Measurements from ENCODE around the gene GRK5.

GRK5 gene

GRCh38 chr10:119417852-119418251 lies 210.5 kb downstream of the GRK5 start:
- no peaks in the 10 kb centered on the region for H3K36me3 ChIP-seq (replicated peaks; ENCODE audit: insufficient read depth, low read length)
- TF ChIP-seq EZH2phosphoT487 (IDR thresholded peaks at IDR 0.05; ENCODE audit: low read length) (no peak), EZH2 (optimal IDR thresholded peaks at IDR 0.05; ENCODE audit: low read depth, low read length) (no peak)
- TF ChIP-seq, protein P1, sequence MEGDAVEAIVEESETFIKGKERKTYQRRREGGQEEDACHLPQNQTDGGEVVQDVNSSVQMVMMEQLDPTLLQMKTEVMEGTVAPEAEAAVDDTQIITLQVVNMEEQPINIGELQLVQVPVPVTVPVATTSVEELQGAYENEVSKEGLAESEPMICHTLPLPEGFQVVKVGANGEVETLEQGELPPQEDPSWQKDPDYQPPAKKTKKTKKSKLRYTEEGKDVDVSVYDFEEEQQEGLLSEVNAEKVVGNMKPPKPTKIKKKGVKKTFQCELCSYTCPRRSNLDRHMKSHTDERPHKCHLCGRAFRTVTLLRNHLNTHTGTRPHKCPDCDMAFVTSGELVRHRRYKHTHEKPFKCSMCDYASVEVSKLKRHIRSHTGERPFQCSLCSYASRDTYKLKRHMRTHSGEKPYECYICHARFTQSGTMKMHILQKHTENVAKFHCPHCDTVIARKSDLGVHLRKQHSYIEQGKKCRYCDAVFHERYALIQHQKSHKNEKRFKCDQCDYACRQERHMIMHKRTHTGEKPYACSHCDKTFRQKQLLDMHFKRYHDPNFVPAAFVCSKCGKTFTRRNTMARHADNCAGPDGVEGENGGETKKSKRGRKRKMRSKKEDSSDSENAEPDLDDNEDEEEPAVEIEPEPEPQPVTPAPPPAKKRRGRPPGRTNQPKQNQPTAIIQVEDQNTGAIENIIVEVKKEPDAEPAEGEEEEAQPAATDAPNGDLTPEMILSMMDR (IDR thresholded peaks at IDR 0.05; ENCODE audit: low read length) = no peak
- no peak for DNase-seq
- peaks cover 31% of the 10 kb centered on the region for H3K79me2 ChIP-seq (ENCODE audit: low read length)
- no peak overlapping the region for H2AFZ ChIP-seq (ENCODE audit: low read length)
- no peak overlapping the region for H3K9ac ChIP-seq (ENCODE audit: low read length)
- H3F3A ChIP-seq (ENCODE audit: insufficient read depth, low read length) = no peaks in the 10 kb centered on the region
- no peak overlapping the region for H3K4me2 ChIP-seq (ENCODE audit: low read depth, low read length)
- no peak overlapping the region for H3K27ac ChIP-seq (ENCODE audit: low read length)
- no peaks in the 10 kb centered on the region for H3K27me3 ChIP-seq (replicated peaks; ENCODE audit: insufficient read depth, low read length)
- H4K20me1 ChIP-seq (ENCODE audit: insufficient read depth, low read length) = no peaks in the 10 kb centered on the region
- no peaks in the 10 kb centered on the region for H3K9me3 ChIP-seq (replicated peaks; ENCODE audit: insufficient read depth, low read length)
- H3K4me3 ChIP-seq (ENCODE audit: low read length) = no peak overlapping the region
- H3K9me2 ChIP-seq (replicated peaks; ENCODE audit: insufficient read depth, low read length) = no peaks in the 10 kb centered on the region
- no peaks in the 10 kb centered on the region for H3K4me1 ChIP-seq (ENCODE audit: low read length)

DNA sequence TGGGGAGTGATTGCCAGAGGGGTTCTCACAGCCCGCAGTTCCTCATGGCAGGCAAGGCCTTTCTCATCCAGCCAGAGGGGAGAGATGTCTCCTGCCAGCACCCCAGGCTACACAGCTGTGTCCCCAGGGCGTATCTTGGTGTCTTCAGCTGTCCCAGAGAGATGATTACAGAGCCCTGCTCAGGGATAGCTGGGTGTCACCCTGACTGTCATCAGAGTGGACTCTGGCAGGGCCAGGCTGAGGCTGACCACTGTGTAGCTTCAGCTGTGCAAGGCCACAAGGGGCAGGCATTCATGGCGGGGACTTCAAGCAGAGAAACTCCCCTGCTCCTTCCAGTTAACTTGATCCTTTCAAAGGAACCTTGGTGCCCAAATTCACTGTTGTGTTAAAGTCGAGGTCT lies 211.0 kb downstream of the GRK5 start:
- Histone ChIP-seq H3K4me3 (ENCODE audit: low read length) (no peak overlapping the region), H3K9me2 (replicated peaks; ENCODE audit: insufficient read depth, low read length) (no peaks in the 10 kb centered on the region), H4K20me1 (ENCODE audit: insufficient read depth, low read length) (no peaks in the 10 kb centered on the region), H3K27me3 (replicated peaks; ENCODE audit: insufficient read depth, low read length) (no peaks in the 10 kb centered on the region), H3K9me3 (replicated peaks; ENCODE audit: insufficient read depth, low read length) (no peaks in the 10 kb centered on the region), H3K4me1 (ENCODE audit: low read length) (no peaks in the 10 kb centered on the region), H3K9ac (ENCODE audit: low read length) (no peak overlapping the region), H3K4me2 (ENCODE audit: low read depth, low read length) (no peak overlapping the region), H2AFZ (ENCODE audit: low read length) (no peak overlapping the region), H3F3A (ENCODE audit: insufficient read depth, low read length) (no peaks in the 10 kb centered on the region), H3K79me2 (ENCODE audit: low read length) (peaks cover 26% of the 10 kb centered on the region), H3K27ac (ENCODE audit: low read length) (no peak overlapping the region), H3K36me3 (replicated peaks; ENCODE audit: insufficient read depth, low read length) (no peaks in the 10 kb centered on the region)
- TF ChIP-seq EZH2 (optimal IDR thresholded peaks at IDR 0.05; ENCODE audit: low read depth, low read length) = no peak
- TF ChIP-seq EZH2phosphoT487 (IDR thresholded peaks at IDR 0.05; ENCODE audit: low read length) = no peak
- TF ChIP-seq, protein P1 (IDR thresholded peaks at IDR 0.05; ENCODE audit: low read length) = no peak
- DNase-seq = no peak

DNA sequence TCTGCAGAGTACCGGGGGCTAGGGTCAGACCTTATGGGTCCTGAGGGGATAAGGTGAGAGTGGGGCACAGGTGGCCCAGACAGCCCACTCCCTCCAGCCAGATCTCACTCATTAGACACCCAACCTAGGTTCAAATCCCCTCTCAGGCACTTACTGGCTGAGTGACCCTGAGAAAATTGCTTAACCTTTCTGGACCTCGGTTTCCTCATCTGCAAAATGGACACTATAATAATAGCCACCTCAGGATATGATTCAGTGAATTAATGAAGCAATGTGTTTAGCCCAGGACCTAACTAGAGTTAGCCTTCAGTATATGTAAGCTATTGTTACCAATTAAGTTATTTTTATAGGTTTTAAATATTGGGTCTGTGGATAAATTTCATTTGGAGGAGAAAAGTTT lies 212.6 kb downstream of the GRK5 start:
- H3K9ac ChIP-seq (ENCODE audit: low read length) = no peak overlapping the region
- H2AFZ ChIP-seq (ENCODE audit: low read length) = no peak overlapping the region
- H3K9me2 ChIP-seq (replicated peaks; ENCODE audit: insufficient read depth, low read length) = no peaks in the 10 kb centered on the region

More for the DNA sequence above, 212.6 kb downstream of the GRK5 start:
- no peak overlapping the region for H3K4me3 ChIP-seq (ENCODE audit: low read length)
- DNase-seq = no peak
- no peaks in the 10 kb centered on the region for H4K20me1 ChIP-seq (ENCODE audit: insufficient read depth, low read length)
- TF ChIP-seq, protein P1 (IDR thresholded peaks at IDR 0.05; ENCODE audit: low read length) = no peak
- TF ChIP-seq EZH2 (optimal IDR thresholded peaks at IDR 0.05; ENCODE audit: low read depth, low read length) = no peak
- TF ChIP-seq EZH2phosphoT487 (IDR thresholded peaks at IDR 0.05; ENCODE audit: low read length) = no peak
- no peaks in the 10 kb centered on the region for H3K27me3 ChIP-seq (replicated peaks; ENCODE audit: insufficient read depth, low read length)
- H3K36me3 ChIP-seq (replicated peaks; ENCODE audit: insufficient read depth, low read length) = no peaks in the 10 kb centered on the region
- H3K4me1 ChIP-seq (ENCODE audit: low read length) = no peaks in the 10 kb centered on the region
- no peaks in the 10 kb centered on the region for H3K9me3 ChIP-seq (replicated peaks; ENCODE audit: insufficient read depth, low read length)
- H3K4me2 ChIP-seq (ENCODE audit: low read depth, low read length) = no peak overlapping the region
- H3K79me2 ChIP-seq (ENCODE audit: low read length) = peaks cover 19% of the 10 kb centered on the region
- no peaks in the 10 kb centered on the region for H3F3A ChIP-seq (ENCODE audit: insufficient read depth, low read length)
- H3K27ac ChIP-seq (ENCODE audit: low read length) = no peak overlapping the region

Data from MM.1S (cell line).